ELR (cell line): ENCODE measurements around the gene CDC42SE1.

Experiments used
- DNase-seq: peaks from one replicate; pipeline ENCODE4 v3.0.0-alpha.2; 2015; ENCODE audit warnings: low read depth

CDC42SE1 gene

DNA sequence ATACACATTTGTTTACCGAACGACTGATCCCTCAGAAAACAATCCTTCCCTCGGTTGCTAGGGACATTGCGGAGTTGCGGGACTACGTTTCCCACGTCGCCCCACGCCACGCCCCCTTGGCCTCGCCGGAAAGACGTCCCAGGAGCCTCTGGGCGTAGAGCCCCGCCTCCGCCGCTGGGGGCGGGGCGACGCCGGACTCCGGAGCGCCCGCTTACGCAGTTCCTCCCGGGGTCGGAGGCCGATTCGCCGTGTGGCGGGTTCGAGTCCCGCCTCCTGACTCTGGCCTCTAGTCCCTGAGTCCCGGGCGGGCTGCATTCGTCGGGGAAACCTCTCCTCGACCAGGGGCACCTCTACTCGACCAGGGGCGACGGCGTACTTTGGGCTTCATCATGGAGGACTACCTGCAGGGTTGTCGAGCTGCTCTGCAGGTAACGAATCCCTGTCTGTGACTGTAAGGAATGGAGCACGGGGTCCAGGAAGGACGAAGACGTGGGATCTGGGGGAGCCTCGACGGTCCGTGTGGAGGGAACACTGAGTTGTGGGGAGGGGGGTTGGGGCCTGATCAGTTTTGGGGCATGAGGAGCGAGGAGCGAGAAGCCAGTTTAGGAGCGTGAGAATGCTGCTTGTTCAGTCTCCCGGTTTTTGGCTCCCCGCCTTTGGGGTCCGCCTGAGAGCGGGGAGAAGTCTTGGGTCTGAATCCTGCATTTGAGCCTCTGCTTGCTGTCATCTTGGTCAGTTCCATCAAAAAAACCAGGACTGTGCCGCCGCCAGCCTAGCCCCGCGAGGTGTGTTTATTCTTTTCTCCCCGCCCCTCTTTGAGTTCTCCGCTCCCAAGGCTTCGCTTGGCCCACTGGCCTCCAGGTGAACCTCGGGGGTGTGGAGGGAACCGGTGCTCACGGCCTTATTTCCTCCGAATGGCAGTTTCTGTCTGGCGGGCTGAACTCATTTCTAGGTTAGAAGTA lies 50.9 kb downstream of the CDC42SE1 start, which contains the start of gene PRUNE1:
Gene PRUNE1 (plus strand): TSS at position 206 of the 962 bp plus-strand sequence. CDS start 184 bp downstream, at position 390.
- DNase-seq = peak; percentile 99

DNA sequence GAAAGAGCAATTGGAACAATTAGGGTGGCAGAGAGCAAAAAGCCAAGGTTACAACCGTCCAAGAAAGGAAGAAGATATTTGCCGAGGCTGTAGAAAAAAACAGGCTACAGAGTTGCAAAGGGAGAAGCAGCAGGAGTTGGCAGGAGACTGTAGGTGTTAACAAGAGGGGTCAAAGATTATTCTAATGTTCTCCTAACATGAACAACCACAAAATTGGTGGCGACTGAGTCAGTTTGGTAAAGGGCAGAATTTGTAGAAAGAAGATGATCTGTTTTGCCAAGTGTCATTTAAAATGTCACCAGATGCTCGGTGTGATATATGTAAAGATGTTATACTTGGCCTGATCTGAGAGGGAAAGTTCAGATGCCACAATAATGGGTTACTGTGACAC lies 51.6 kb downstream of the CDC42SE1 start:
- DNase-seq = no peak

DNA sequence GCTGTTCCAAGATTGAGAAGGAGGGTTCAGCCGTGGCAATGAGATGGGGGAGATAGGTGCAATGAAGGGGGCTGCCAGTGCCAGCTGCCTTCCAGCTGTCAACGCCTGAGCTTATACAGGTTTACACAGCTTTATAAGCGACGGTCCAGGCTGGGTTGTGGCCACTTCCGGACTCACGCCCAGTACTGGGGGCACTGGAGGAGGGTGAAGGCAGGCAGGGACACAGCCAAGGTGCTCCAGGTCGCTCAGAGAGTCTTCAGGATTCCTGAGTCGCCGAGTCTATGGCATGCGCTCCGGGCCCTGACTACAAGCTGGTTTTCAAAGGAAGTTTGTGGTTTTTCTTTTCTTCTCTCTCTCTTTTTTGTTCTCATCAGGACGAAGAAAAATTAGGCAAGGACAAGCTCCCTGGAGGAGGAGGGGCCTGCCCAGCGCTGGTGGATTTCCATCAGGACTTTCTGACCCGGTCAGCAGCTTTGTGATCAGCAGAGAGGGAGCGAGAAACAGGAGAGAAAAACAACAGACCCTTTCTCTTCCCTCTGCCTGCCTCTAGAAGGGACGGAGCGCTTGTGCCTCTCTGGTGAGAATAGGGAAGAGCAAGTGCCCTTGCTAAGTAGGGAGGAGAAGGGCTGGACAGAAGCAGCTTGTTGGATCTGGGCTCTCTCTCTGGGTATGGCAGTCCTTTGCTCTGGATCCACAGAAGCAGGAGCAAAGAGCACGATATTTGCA lies 52.9 kb downstream of the CDC42SE1 start, which contains the start of gene MINDY1:
Gene MINDY1 (minus strand): TSS at position 576 of the 726 bp plus-strand sequence. CDS start 4,285 bp downstream, outside the sequence.
- peak; percentile 92 for DNase-seq

DNA sequence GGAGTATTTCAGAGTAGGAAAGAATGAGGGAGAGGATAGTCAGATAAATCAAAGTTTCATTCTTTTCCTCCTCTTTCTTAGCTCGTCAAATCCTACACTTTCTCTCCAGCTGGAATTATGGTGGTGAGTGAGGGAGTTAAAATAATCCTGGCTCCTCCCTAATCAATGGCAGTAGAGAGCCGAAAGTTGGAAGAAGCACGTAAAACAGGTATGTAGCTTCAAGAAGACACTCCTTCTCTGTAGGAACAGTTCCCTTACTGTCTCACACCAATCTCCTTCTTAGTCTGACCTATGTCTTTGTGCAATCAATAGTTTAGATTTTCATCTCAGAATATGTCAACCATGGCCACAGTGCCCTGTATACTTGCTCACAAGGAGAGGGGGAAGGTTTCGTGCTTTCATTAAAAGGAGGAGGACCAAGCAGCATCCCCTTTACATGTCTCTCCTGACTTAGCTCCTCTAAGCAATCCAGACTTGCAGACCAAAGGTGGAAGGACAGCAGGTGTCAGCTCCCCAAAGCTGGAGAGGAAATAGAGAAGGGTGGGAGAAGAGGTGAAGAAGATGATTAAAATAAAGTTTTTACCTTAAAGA lies 53.6 kb downstream of the CDC42SE1 start:
- DNase-seq = no peak

DNA sequence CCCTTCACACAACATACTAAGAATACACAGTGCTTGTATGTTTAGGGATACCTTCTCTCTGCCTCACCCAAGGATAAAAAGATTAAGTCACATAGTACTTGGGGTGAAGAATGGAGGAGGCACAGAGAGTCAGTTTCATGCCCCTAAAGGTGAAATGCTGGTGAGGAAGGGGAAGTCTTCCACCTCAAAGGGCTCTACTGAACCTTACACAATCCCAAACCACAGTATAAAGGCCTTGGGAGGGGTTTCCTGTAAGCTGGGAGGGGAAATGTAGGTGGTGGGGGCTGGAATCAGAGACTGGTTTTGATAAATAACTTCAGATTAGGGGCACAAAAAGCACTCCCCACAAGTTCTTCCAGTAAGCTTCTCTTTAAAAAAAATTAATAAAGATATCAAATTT lies 56.2 kb downstream of the CDC42SE1 start:
- no peak for DNase-seq

DNA sequence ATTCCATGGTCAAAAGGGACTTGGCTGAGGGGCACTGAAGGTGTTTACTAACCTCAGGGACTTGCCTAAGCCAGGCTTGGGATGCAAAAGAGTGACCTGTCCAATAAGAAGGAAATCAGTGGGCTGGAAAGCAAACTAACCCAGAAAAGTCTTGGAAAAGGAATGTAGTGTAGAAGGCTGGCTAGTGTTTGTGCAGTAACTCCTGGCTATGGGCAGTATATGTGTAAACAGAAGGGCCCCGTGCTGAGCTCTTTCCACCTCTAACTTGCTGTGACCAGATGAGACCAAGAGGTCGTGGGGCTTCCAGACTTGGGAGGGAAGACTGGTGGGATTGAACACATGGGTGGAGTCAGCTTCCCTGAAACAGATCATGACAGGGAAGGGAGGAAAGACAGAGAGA lies 56.8 kb downstream of the CDC42SE1 start:
- DNase-seq = no peak

DNA sequence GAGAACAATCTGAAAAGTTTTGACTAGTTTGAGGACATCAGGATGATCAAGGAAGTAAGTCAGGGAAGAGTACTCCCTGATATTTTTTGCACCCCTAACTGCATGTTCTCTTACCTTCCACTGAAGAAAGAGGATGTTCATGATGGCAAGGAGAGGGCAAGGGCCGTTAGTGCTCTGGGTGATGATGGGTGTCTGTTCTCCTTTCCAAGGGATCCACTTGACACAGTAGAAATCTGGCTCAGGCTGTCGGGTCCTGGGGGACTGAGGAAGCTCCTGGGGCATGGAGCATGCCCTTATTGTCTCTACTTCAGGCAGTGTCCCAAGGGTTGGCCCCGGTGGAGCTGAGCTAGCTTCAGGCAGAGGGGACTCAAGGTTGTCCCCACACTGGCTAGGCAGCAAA lies 57.4 kb downstream of the CDC42SE1 start:
- no peak for DNase-seq

DNA sequence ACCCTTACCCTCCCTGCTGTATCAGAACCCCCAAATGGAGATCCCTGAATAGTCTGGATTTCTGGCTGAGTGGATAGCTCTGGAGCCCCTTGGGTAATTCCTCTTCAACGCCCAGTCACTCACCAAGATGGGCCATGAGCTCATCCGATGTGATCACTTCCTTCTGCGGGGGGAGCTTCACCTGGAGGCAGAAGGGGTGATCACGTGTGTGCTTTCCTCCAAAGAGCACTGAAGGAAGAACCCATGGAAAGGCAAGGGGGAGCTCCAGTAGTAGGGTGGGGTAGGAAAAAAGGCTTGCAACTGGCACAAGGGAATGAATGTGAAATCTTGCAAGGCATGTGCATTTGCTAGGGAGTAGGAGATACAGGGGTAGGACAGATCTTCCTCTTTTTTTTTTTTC lies 57.8 kb downstream of the CDC42SE1 start:
- peak; percentile 60 for DNase-seq
